H1 (cell line): Measurements from ENCODE around the gene ZBTB49. TPM values are rescaled to one million over a fixed set of nuclear protein-coding genes. Genes with fewer than 3 reads are reported as not detected.

Source experiments
- CTCF ChIA-PET: fragments of 300-600 bp; sonication (Branson Sonifier 250); formaldehyde crosslinking; loops from one replicate; lab custom pipeline; 2021; ENCODE audit not compliant: partially characterized antibody; lab: Charles Lee
- POLR2A ChIA-PET: fragments of 300-600 bp; sonication (Branson Sonifier 250); formaldehyde crosslinking; loops from one replicate; lab custom pipeline; 2021; ENCODE audit warnings: inconsistent platforms; ENCODE audit not compliant: partially characterized antibody; lab: Charles Lee
- DNase-seq, 2 experiments: peaks; one replicate each; pipeline versions ENCODE4 v3.0.0 to v3.0.0-alpha.2; 2010 to 2022; ENCODE audit warnings: low spot score in 2 of 2, low read depth in 1 of 2, mixed read lengths in 1 of 2
- FAIRE-seq: peaks from 2 replicates; lab custom pipeline; 2011; peaks lifted over from hg19 to GRCh38; lab: Jason Lieb, UNC
- H2AFZ ChIP-seq: 2 replicates; pipeline ENCODE4 v1.8.1; 2012; ENCODE audit warnings: low read length, inconsistent platforms
- H2AK5ac ChIP-seq: 2 replicates; pipeline ENCODE4 v1.6.1; 2013; ENCODE audit warnings: low read depth, low read length
- H2BK120ac ChIP-seq: replicated peaks from 2 replicates; pipeline ENCODE3; 2013; ENCODE audit warnings: low read depth, low read length, inconsistent platforms
- H2BK12ac ChIP-seq: 2 replicates; pipeline ENCODE4 v1.6.1; 2013; ENCODE audit warnings: low read depth, low read length
- H2BK15ac ChIP-seq: 2 replicates; pipeline ENCODE4 v1.6.1; 2013; ENCODE audit warnings: low read length
- H2BK20ac ChIP-seq: 2 replicates; pipeline ENCODE4 v1.6.1; 2013; ENCODE audit warnings: low read length
- H2BK5ac ChIP-seq: 2 replicates; pipeline ENCODE4 v1.6.1; 2013; ENCODE audit warnings: low read depth, low read length
- H3K14ac ChIP-seq: 2 replicates; pipeline ENCODE4 v1.6.1; 2013; ENCODE audit warnings: inconsistent platforms; ENCODE audit not compliant: insufficient read length
- H3K18ac ChIP-seq: 2 replicates; pipeline ENCODE4 v1.6.1; 2013; ENCODE audit warnings: low read length; ENCODE audit errors: extremely low read depth
- H3K23ac ChIP-seq: 2 replicates; pipeline ENCODE4 v1.6.1; 2013; ENCODE audit warnings: inconsistent platforms; ENCODE audit not compliant: insufficient read length
- H3K23me2 ChIP-seq: 2 replicates; pipeline ENCODE4 v1.6.1; 2013; ENCODE audit warnings: low read depth, low read length
- H3K27ac ChIP-seq: 2 replicates; pipeline ENCODE4 v1.6.1; 2011; ENCODE audit warnings: low read depth, low read length, inconsistent platforms
- H3K27me3 ChIP-seq, 4 experiments: replicated peaks in 1 of 4; 1 replicate in 1 of 4; 2 replicates in 3 of 4; pipeline versions ENCODE4 v1.6.1 to v1.8.1; 2011 to 2013; ENCODE audit warnings: low read length in 3 of 4, mild to moderate bottlenecking in 3 of 4, inconsistent platforms in 2 of 4, mixed read lengths in 2 of 4, moderate library complexity in 1 of 4; ENCODE audit not compliant: control insufficient read depth in 3 of 4, insufficient read depth in 3 of 4; ENCODE audit errors: extremely low read depth in 1 of 4
- H3K36me3 ChIP-seq, 4 experiments: 2 replicates each; pipeline versions ENCODE4 v1.6.1 to v1.8.1; 2011 to 2013; ENCODE audit warnings: mild to moderate bottlenecking in 4 of 4, low read length in 3 of 4, moderate library complexity in 2 of 4, control low read depth in 1 of 4, inconsistent platforms in 1 of 4; ENCODE audit not compliant: insufficient read depth in 4 of 4, control insufficient read depth in 2 of 4
- H3K4ac ChIP-seq: replicated peaks from 2 replicates; pipeline ENCODE3; 2013; ENCODE audit warnings: low read length, low read depth, mixed read lengths, inconsistent platforms; ENCODE audit not compliant: insufficient read length
- H3K4me1 ChIP-seq, 4 experiments: replicated peaks in 1 of 4; 1 replicate in 1 of 4; 2 replicates in 3 of 4; pipeline versions ENCODE4 v1.6.1 to v1.8.1; 2011 to 2013; ENCODE audit warnings: low read length in 3 of 4, inconsistent platforms in 2 of 4, mixed read lengths in 1 of 4; ENCODE audit not compliant: insufficient read depth in 4 of 4, control insufficient read depth in 3 of 4
- H3K4me2 ChIP-seq, 2 experiments: 2 replicates each; pipeline versions ENCODE4 v1.6.1 to v1.8.1; 2011 to 2013; ENCODE audit warnings: low read depth in 2 of 2, low read length in 2 of 2, control low read depth in 1 of 2, inconsistent platforms in 1 of 2, mild to moderate bottlenecking in 1 of 2; ENCODE audit not compliant: insufficient read depth in 1 of 2
- H3K4me3 ChIP-seq, 4 experiments: fragments of 200-600, 300-600 bp in 1 of 4; sonication (generic), shearing (Covaris generic), sonication (Bioruptor Twin) in 1 of 4; 2 replicates each; pipeline versions ENCODE4 v1.5.1 to v1.8.1; 2011 to 2016; ENCODE audit warnings: low read length in 4 of 4, low read depth in 3 of 4, control low read depth in 2 of 4, inconsistent platforms in 2 of 4, mild to moderate bottlenecking in 2 of 4, mixed read lengths in 1 of 4, moderate library complexity in 1 of 4; ENCODE audit not compliant: insufficient read depth in 2 of 4; ENCODE audit errors: extremely low read depth in 1 of 4
- H3K56ac ChIP-seq: replicated peaks from 2 replicates; pipeline ENCODE3; 2013; ENCODE audit warnings: low read depth, mild to moderate bottlenecking, mixed read lengths, low read length, inconsistent platforms; ENCODE audit not compliant: insufficient read length
- H3K79me1 ChIP-seq: 2 replicates; pipeline ENCODE4 v1.6.1; 2013; ENCODE audit warnings: low read depth, low read length, control low read depth
- H3K79me2 ChIP-seq, 2 experiments: 2 replicates each; pipeline versions ENCODE4 v1.6.1 to v1.8.1; 2012 to 2013; ENCODE audit warnings: low read length in 2 of 2, mild to moderate bottlenecking in 2 of 2, inconsistent platforms in 1 of 2; ENCODE audit not compliant: insufficient read depth in 2 of 2, control insufficient read depth in 1 of 2
- H3K9ac ChIP-seq, 4 experiments: replicated peaks in 1 of 4; 1 replicate in 1 of 4; 2 replicates in 3 of 4; pipeline versions ENCODE4 v1.6.1 to v1.8.1; 2011 to 2013; ENCODE audit warnings: low read depth in 3 of 4, low read length in 3 of 4, control low read depth in 2 of 4, mild to moderate bottlenecking in 2 of 4, moderate library complexity in 2 of 4, inconsistent platforms in 1 of 4; ENCODE audit errors: extremely low read depth in 1 of 4
- H3K9me3 ChIP-seq, 2 experiments: 2 replicates each; pipeline versions ENCODE4 v1.6.1 to v1.8.1; 2012 to 2013; ENCODE audit warnings: mild to moderate bottlenecking in 2 of 2, moderate library complexity in 2 of 2, control low read depth in 1 of 2, inconsistent platforms in 1 of 2, low read depth in 1 of 2, low read length in 1 of 2, mixed read lengths in 1 of 2; ENCODE audit not compliant: insufficient read depth in 2 of 2
- H4K20me1 ChIP-seq, 2 experiments: replicated peaks in 1 of 2; 2 replicates each; pipeline versions ENCODE3 to v1.8.1; 2011 to 2013; ENCODE audit warnings: inconsistent platforms in 2 of 2, low read length in 2 of 2, mild to moderate bottlenecking in 1 of 2; ENCODE audit not compliant: insufficient read depth in 2 of 2, control insufficient read depth in 1 of 2
- H4K5ac ChIP-seq: 2 replicates; pipeline ENCODE4 v1.6.1; 2013; ENCODE audit warnings: low read length, low read depth, mixed read lengths, inconsistent platforms; ENCODE audit not compliant: insufficient read length
- H4K8ac ChIP-seq: 2 replicates; pipeline ENCODE4 v1.8.0; 2013; ENCODE audit warnings: mild to moderate bottlenecking, moderate library complexity, low read length, inconsistent platforms; ENCODE audit not compliant: insufficient read depth; ENCODE audit errors: extremely low read depth
- H4K91ac ChIP-seq: replicated peaks from 2 replicates; pipeline ENCODE3; 2013; ENCODE audit warnings: low read length, mixed read lengths, inconsistent platforms; ENCODE audit not compliant: insufficient read length
- BRCA1 ChIP-seq: IDR thresholded peaks from 2 replicates; pipeline ENCODE4 v1.6.1; 2012; ENCODE audit warnings: low read depth, low read length, improper control_type of control experiment
- CHD2 ChIP-seq: IDR thresholded peaks from 2 replicates; pipeline ENCODE4 v1.6.1; 2012; ENCODE audit warnings: low read length, improper control_type of control experiment
- GTF2F1 ChIP-seq: IDR thresholded peaks from 2 replicates; pipeline ENCODE4 v1.6.1; 2012; ENCODE audit warnings: low read depth, low read length, improper control_type of control experiment, borderline replicate concordance
- JUN ChIP-seq: IDR thresholded peaks from 2 replicates; pipeline ENCODE4 v1.6.1; 2011; ENCODE audit warnings: low read depth, mild to moderate bottlenecking, improper control_type of control experiment, low read length
- KDM5A ChIP-seq: fragments of 200-600 bp; IDR thresholded peaks from 2 replicates; pipeline ENCODE4 v1.7.1; 2012; ENCODE audit warnings: mild to moderate bottlenecking, low read length, inconsistent platforms, mixed read lengths
- NRF1 ChIP-seq: IDR thresholded peaks from 2 replicates; pipeline ENCODE4 v1.6.1; 2011; ENCODE audit warnings: mild to moderate bottlenecking, low read depth, low read length, improper control_type of control experiment
- PHF8 ChIP-seq: fragments of 200-600 bp; sonication (generic); conservative IDR thresholded peaks from 2 replicates; pipeline ENCODE4 v1.7.1; 2012; ENCODE audit warnings: low read depth, mild to moderate bottlenecking, inconsistent platforms, low read length, moderate library complexity
- RBBP5 ChIP-seq: IDR thresholded peaks from 2 replicates; pipeline ENCODE4 v1.7.1; 2012; ENCODE audit warnings: low read depth, mild to moderate bottlenecking, inconsistent platforms, low read length, moderate library complexity, borderline replicate concordance
- RXRA ChIP-seq: IDR thresholded peaks from 2 replicates; pipeline ENCODE4 v1.6.1; 2011; ENCODE audit warnings: low read depth, mild to moderate bottlenecking, low read length, moderate library complexity; ENCODE audit not compliant: insufficient read depth
- SP2 ChIP-seq: IDR thresholded peaks from 2 replicates; pipeline ENCODE4 v1.6.1; 2012; ENCODE audit warnings: mild to moderate bottlenecking, low read length, inconsistent platforms
- SP4 ChIP-seq: IDR thresholded peaks from 2 replicates; pipeline ENCODE4 v1.6.1; 2012; ENCODE audit warnings: low read length, inconsistent platforms
- SRF ChIP-seq: IDR thresholded peaks from 2 replicates; pipeline ENCODE4 v1.6.1; 2011; ENCODE audit warnings: mild to moderate bottlenecking, low read depth, low read length, moderate library complexity
- SUZ12 ChIP-seq: fragments of 200-600 bp; sonication (generic); IDR thresholded peaks from 2 replicates; pipeline ENCODE4 v1.6.1; 2012; ENCODE audit warnings: mild to moderate bottlenecking, inconsistent platforms, low read length, moderate library complexity, mixed read lengths
- ZNF274 ChIP-seq: IDR thresholded peaks from 2 replicates; pipeline ENCODE4 v1.7.0; 2012; ENCODE audit warnings: low read length, borderline replicate concordance; ENCODE audit errors: extremely low read depth
- whole genome bisulfite sequencing, 2 experiments: shearing (Covaris generic) in 1 of 2; methylation state at CpG; one replicate each; pipeline versions ENCODE4 v1.1.6 to v1.1.7; 2013 to 2015; ENCODE audit warnings: low lambda C conversion rate in 2 of 2, mixed read lengths in 2 of 2, inconsistent platforms in 1 of 2, low coverage in 1 of 2, missing lambda C conversion rate in 1 of 2; ENCODE audit not compliant: insufficient replicate concordance in 2 of 2, insufficient coverage in 1 of 2, insufficient read length in 1 of 2; ENCODE audit errors: extremely low coverage in 1 of 2, missing lambda C conversion rate in 1 of 2; 5-methylcytosine and 5-hydroxymethylcytosine counted together
- polyA plus RNA-seq, 7 experiments: library from polyadenylated mRNA; depleted of rRNA in 3 of 7; stranded (reverse) in 5 of 7; unstranded in 2 of 7; fragments of >200 nt in 5 of 7; fragments of 200-250 nt in 2 of 7; gene quantifications; 1 replicate in 5 of 7; 2 replicates in 1 of 7; 4 replicates in 1 of 7; pipeline versions ENCODE4 v1.2.1 to v1.2.3, GENCODE V29; 2011 to 2013; ENCODE audit warnings: missing spikeins in 2 of 7, mixed read lengths in 2 of 7
- total RNA-seq: library from RNA; stranded (reverse); fragmentation: NEBNext Ultra II Directional; extraction: Animal tissue kit (Norgen Biotek cat#: 25700); gene quantifications from 2 replicates; pipeline ENCODE4 v1.2.1, GENCODE V29; 2021
- TF ChIP-seq, protein P1 (sequence below): IDR thresholded peaks from 2 replicates; pipeline ENCODE4 v1.6.1; 2012; ENCODE audit warnings: inconsistent platforms

ZBTB49 gene
- total and polyA plus RNA-seq, 2 of the 8 experiments (the other 6 are each of a cell fraction or from before 2014, with no cell fraction given): 4.2 to 6.8 TPM

DNA sequence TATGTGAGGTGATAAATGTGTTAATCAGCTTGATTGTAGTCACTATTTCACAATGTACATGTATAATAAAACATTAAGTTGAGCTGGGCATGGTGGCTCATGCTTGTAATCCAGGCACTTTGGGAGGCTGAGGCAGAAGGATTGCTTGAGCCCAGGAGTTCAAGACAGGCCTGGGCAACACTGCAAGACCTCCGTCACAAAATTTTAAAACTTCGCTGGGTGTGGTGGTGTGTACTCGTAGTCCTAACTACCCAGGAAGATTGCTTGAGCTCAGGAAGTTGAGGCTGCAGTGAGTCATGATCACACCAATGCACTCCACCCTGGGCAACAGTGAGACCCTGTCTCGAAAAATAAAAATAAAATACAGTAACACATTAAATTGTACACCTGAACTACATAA is 20.2 kb upstream of the ZBTB49 start:
- 91% methylated on average over 4 of the region's 4 CpGs; no CpG with 5 or more reads in 1 of the 2 experiments for WGBS, 2 experiments
- Histone ChIP-seq H3K9me3 (no peaks in the 10 kb centered on the region), H4K91ac (no peak overlapping the region), H2AFZ (no peak overlapping the region), H3K4me3 (no peak overlapping the region), H3K14ac (no peak overlapping the region), H3K4ac (no peak overlapping the region), H3K4me2 (no peak overlapping the region), H2AK5ac (no peak overlapping the region), H3K18ac (no peak overlapping the region), H2BK5ac (no peak overlapping the region), H3K27ac (no peak overlapping the region), H4K20me1 (peaks cover 2% of the 10 kb centered on the region in 2 experiments), H2BK12ac (no peak overlapping the region), H4K8ac (no peak overlapping the region), H3K79me2 (no peaks in the 10 kb centered on the region), H3K79me1 (no peaks in the 10 kb centered on the region), H2BK120ac (no peak overlapping the region), H3K36me3 (peaks cover 8 to 61% (median 29%) of the 10 kb centered on the region in 4 experiments; a peak in 7 of 8 replicates), H3K4me1 (no peaks in the 10 kb centered on the region), H4K5ac (no peak overlapping the region), H2BK15ac (no peak overlapping the region), H3K56ac (no peak overlapping the region), H3K23ac (no peak overlapping the region), H3K27me3 (peaks cover 0 to 2% (median 0%) of the 10 kb centered on the region in 4 experiments; a peak in 1 of 7 replicates), H3K9ac (no peak overlapping the region), H2BK20ac (no peak overlapping the region), H3K23me2 (no peaks in the 10 kb centered on the region)
- CTCF ChIA-PET: no interaction called here
- FAIRE-seq: no peak
- POLR2A ChIA-PET: interaction anchor here (1.5 kb wide), 1 partner anchor 10 kb away, joined by 3 read pairs; no protein-coding TSS in a partner anchor
- no peak for DNase-seq
- TF ChIP-seq SRF (no peak), KDM5A (no peak), NRF1 (no peak), SP2 (no peak), SUZ12 (no peak), SP4 (no peak), BRCA1 (no peak), RBBP5 (no peak), PHF8 (no peak), JUN (no peak), CHD2 (no peak), RXRA (no peak), ZNF274 (no peak), GTF2F1 (no peak)
- TF ChIP-seq, protein P1, sequence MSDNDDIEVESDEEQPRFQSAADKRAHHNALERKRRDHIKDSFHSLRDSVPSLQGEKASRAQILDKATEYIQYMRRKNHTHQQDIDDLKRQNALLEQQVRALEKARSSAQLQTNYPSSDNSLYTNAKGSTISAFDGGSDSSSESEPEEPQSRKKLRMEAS: no peak
